Ovary (tissue), 9 donors: ENCODE data around the gene DCPS. TPM values are rescaled to one million over a fixed set of nuclear protein-coding genes. Genes with fewer than 3 reads are reported as not detected.
A peak's percentile ranks its signal among the peaks of the same experiment; 100 is the strongest.

ENCODE experiments used
- DNase-seq, 5 donors: peaks; one replicate each; pipeline ENCODE4 v3.0.0-alpha.2; 2019 to 2020
- H3K27ac ChIP-seq, 2 donors: fragments of 200-600 bp; one replicate each; pipeline versions ENCODE4 v1.5.1 to v1.8.0; 2019 to 2022
- H3K27me3 ChIP-seq: fragments of 200-600 bp; one replicate; pipeline ENCODE4 v1.8.0; 2022
- H3K36me3 ChIP-seq: fragments of 200-600 bp; sonication (generic); one replicate; pipeline ENCODE4 v1.5.1; 2019
- H3K4me1 ChIP-seq: one replicate; pipeline ENCODE4 v1.8.1; 2013; ENCODE audit warnings: mild to moderate bottlenecking, moderate library complexity; ENCODE audit not compliant: insufficient read depth
- H3K4me3 ChIP-seq: fragments of 200-600 bp; sonication (generic); one replicate; pipeline ENCODE4 v1.5.1; 2017
- H3K9me3 ChIP-seq, 2 donors: fragments of 200-600 bp in 1 of 2; sonication (generic) in 1 of 2; one replicate each; pipeline versions ENCODE4 v1.5.1 to v1.8.1; 2013 to 2019; ENCODE audit warnings: mild to moderate bottlenecking in 1 of 2, moderate library complexity in 1 of 2
- CTCF ChIP-seq, 3 donors: fragments of 450-650 bp in 2 of 3; fragments of 200-600 bp in 1 of 3; IDR thresholded peaks; one replicate each; pipeline versions ENCODE4 v1.5.1 to v1.8.0; 2016 to 2022; ENCODE audit warnings: antibody characterized with exemption in 3 of 3, mild to moderate bottlenecking in 1 of 3
- EP300 ChIP-seq: sonication (generic); formaldehyde crosslinking; IDR thresholded peaks from one replicate; pipeline ENCODE4 v1.6.1; 2017; ENCODE audit warnings: antibody characterized with exemption
- POLR2A ChIP-seq: fragments of 450-650 bp; IDR thresholded peaks from one replicate; pipeline ENCODE4 v1.6.1; 2017; ENCODE audit warnings: antibody characterized with exemption, mild to moderate bottlenecking, moderate library complexity
- WGBS, 3 donors: extraction: QIAGEN DNeasy Blood & Tissue Kit in 1 of 3; methylation state at CpG; one replicate each; pipeline versions ENCODE4 v1.1.5 to v1.1.7; 2013 to 2017; 5-methylcytosine and 5-hydroxymethylcytosine counted together
- intact Hi-C, 4 donors: fragments of 100-400 bp; cut with DNase I; formaldehyde crosslinking; loops; one replicate each; pipeline versions ENCODE4 v1.11.0 to v1.15.1; 2022 to 2023
- polyA plus RNA-seq, 2 donors: library from polyadenylated mRNA; stranded (reverse); fragments of 200-250 nt in 1 of 2; fragments of 350-450 nt in 1 of 2; fragmentation: Illumina TruSeq in 1 of 2; extraction: RNeasy Lipid Tissue Mini Kit (QIAGEN cat#74804) in 1 of 2; gene quantifications; one replicate each; pipeline ENCODE4 v1.2.3, GENCODE V29; 2013 to 2014
- total RNA-seq, 7 donors: library from RNA; depleted of rRNA in 2 of 7; stranded (reverse); fragments of >200 nt in 2 of 7; fragmentation: NEBNext Ultra II Directional in 3 of 7; extraction: Animal tissue kit (Norgen Biotek cat#: 25700) in 3 of 7; gene quantifications; one replicate each; pipeline versions ENCODE4 v1.1.0 to v1.2.4, GENCODE V29; 2016 to 2023
- donor health status: DM: no; HTN: no; CAD: no; lungs with moderate emphysema.
- donor health status: DM: no; HTN: no; CAD: no.
- donor health status: Bipolar disorder and iron deficiency.
- donor health status: DM: yes; HTN: yes; CAD: no.
- donor health status: DM: no; HTN: no; CAD: no.
- donor health status: DM: yes; HTN: yes; CAD: no.

The DCPS gene
- total and polyA plus RNA-seq, 9 donors = 6.6 to 17.2 (median 13.5) TPM

DNA sequence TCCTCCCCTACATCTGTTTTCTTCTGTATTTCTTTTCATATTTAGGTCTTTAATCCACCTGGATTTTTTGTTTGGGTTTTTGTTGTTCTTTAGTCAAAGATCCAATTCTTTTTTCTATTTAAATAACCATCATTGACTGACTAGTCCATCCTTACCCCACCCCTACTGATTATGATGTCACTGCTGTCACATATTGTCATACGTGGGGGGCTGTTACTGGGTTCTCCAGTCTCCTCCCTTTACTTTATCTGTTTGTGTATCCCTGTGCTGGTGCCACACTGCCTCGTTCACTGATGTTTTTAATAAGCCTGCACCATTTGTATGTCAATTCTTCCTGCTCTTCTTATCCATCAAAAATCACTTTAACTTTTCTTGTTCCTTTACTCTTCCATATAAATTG is 6.9 kb upstream of the DCPS start:
- no peaks in the 10 kb centered on the region for H3K27me3 ChIP-seq
- TF ChIP-seq EP300 (no peak), CTCF (IDR thresholded peaks at IDR 0.05) (no peak)
- no peaks in the 10 kb centered on the region for H3K9me3 ChIP-seq
- no peak overlapping the region for H3K4me3 ChIP-seq
- no peaks in the 10 kb centered on the region for H3K4me1 ChIP-seq
- WGBS, 3 donors = 53 to 79% (median 72%) methylated on average over 2 of the region's 2 CpGs
- no peaks in the 10 kb centered on the region for H3K36me3 ChIP-seq
- no peak for DNase-seq
- intact Hi-C loops = no loop called here
- H3K27ac ChIP-seq = no peak overlapping the region

DNA sequence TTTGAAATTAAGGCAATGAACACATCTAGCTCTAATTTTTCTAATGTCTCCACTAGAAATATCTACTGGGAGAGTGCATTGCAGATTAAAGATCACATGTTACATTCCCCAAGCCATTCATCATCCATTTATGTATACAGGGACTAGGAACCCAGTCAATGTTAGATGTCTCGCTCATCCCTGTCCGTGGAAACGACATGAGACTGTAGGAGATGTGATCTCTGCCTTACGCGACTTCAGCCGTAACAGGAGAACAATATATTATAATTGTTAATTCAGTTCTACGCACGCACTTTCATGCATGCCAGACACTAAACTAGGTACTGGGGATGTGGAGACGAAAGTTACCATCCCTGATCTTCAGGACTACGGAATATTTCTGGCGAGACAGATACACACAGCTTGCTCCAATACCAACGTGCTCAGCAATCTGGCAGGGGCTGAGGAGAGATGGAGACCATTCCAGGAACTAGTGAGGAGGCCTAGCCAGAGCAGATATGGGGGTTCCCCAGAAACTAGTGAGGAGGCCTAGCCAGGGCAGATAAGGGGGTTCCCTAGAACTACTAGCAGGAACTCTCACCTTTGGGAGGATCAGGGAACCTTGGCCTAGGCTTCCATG is 706 bp downstream of the DCPS start:
- TF ChIP-seq POLR2A = no peak
- TF ChIP-seq EP300 = no peak
- TF ChIP-seq CTCF (IDR thresholded peaks at IDR 0.05) = no peak
- WGBS, 3 donors = 11 to 18% (median 17%) methylated on average over 12 of the region's 12 CpGs
- peak in 1 of 5 donors; percentile 19 for DNase-seq
- no peaks in the 10 kb centered on the region for H3K36me3 ChIP-seq
- no peaks in the 10 kb centered on the region for H3K27me3 ChIP-seq
- H3K9me3 ChIP-seq = no peaks in the 10 kb centered on the region
- peak overlapping the region in 1 of 2 donors; percentile 79 for H3K27ac ChIP-seq
- H3K4me1 ChIP-seq = peaks cover 6% of the 10 kb centered on the region
- intact Hi-C loops = loop anchor here in 3 of 4 donors (2.0 to 10.0 kb wide), 4 partner anchors 48 to 690 kb away; partner anchors contain the start of gene ST3GAL4 (in 1 of the 3)
- peak overlapping the region; percentile 48 for H3K4me3 ChIP-seq

GRCh38 chr11:126305699-126306098 is 1.8 kb downstream of the DCPS start:
- TF ChIP-seq EP300 = no peak
- TF ChIP-seq POLR2A = no peak
- TF ChIP-seq CTCF (IDR thresholded peaks at IDR 0.05) = no peak
- Histone ChIP-seq H3K4me3 (no peak overlapping the region), H3K36me3 (no peaks in the 10 kb centered on the region), H3K27me3 (no peaks in the 10 kb centered on the region), H3K27ac (no peak overlapping the region), H3K4me1 (peaks cover 8% of the 10 kb centered on the region), H3K9me3 (no peaks in the 10 kb centered on the region)
- DNase-seq = peak in 1 of 5 donors; percentile 22
- intact Hi-C loops = loop anchor here in 3 of 4 donors (2.0 to 10.0 kb wide), 4 partner anchors 47 to 689 kb away; partner anchors contain the start of gene ST3GAL4 (in 1 of the 3)
- WGBS, 3 donors = 80 to 93% (median 82%) methylated on average over 4 of the region's 4 CpGs

- H3K27me3 ChIP-seq = no peaks in the 10 kb centered on the region
- H3K9me3 ChIP-seq = no peaks in the 10 kb centered on the region
- H3K4me3 ChIP-seq = no peak overlapping the region
- TF ChIP-seq EP300 (no peak), CTCF (IDR thresholded peaks at IDR 0.05) (peak in 1 of 3 donors; percentile 42)
- WGBS, 3 donors = 12 to 20% (median 15%) methylated on average over 5 of the region's 5 CpGs
- intact Hi-C loops = loop anchor here in 2 of 4 donors (2.0 to 10.0 kb wide), 4 partner anchors 47 to 687 kb away; partner anchors contain the start of gene ST3GAL4 (in 1 of the 2)
- no peak overlapping the region for H3K27ac ChIP-seq
- no peaks in the 10 kb centered on the region for H3K36me3 ChIP-seq
- DNase-seq = peak in 2 of 5 donors; percentile 37 to 48
- peaks cover 8% of the 10 kb centered on the region for H3K4me1 ChIP-seq
Observed at GRCh38 chr11:126307706-126308105, 3.8 kb downstream of the DCPS start.
